HG03565 (cell line): ENCODE measurements around the gene SP1.
A peak's percentile ranks its signal among the peaks of the same experiment; 100 is the strongest.
"Not testable (repeated sequence)": the region's sequence is repeated elsewhere in the genome, so short reads cannot be mapped to it uniquely, and the experiment has no call there.

Experiments used
- ATAC-seq: cut with Tn5 transposase; IDR thresholded peaks from one replicate; pipeline ENCODE4 v1.9.1; 2021; ENCODE audit warnings: mild to moderate bottlenecking, moderate library complexity; ENCODE audit not compliant: unreplicated experiment

The SP1 gene

DNA sequence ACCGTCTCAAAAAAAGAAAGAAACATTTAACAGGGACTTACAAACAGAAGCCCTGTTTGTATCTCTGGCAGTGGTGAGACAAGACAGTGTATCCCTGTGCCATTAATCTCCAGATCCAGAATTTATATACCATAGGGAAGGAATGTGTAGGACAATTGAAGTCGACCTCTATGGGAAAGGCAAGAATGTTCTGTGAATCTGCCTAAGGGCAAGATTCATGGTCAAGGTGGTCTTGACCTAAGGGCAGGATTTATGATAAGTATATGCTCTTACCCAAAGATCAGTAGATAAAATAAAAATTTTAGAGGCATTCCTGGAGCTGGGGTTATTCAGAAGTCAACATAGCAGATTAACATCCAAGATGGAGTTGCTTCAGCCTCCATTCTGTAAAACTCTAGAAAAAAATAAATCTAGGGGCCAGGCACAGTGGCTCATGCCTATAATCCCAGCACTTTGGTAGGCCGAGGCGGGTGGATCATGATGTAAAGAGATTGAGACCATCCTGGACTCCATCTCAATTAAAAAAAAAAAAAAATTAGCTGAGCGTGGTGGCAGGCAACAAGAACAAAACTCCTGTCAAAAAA, 21.0 kb upstream of the SP1 start:
- no peak for ATAC-seq

- ATAC-seq, result not testable (repeated sequence)
Observed at GRCh38 chr12:53361638-53362037, 18.3 kb upstream of the SP1 start.

DNA sequence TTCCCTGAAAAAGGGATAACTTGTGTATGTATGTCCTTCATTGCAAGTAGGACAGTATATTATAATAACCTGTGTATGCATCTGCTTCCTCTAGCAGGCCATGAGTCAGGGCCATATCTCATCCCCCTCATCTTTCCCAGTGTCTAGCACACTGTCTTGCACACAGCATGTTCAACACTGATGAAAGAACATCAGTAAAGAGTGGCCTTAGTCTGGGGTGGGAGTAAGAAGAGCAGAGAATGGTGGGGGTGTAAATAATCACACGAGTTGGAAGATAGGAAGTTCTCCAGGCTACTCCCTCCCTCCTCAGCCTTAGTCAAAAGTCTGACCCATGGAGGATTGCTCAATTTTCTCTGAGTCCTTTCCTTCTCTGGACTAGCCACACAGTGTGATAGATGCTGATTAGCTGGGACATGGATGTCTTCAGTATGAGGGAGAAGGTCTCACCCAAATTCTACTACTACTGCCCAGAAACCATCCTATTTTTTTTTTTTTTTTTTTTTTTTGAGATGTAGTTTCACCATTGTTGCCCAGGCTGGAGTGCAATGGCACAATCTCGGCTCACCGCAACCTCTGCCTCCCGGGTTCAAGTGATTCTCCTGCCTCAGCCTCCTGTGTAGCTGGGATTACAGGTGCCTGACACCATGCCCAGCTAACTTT, 14.6 kb upstream of the SP1 start:
- ATAC-seq, result no peak

- not testable (repeated sequence) for ATAC-seq
Observed at GRCh38 chr12:53373554-53374133, 6.3 kb upstream of the SP1 start.

- not testable (repeated sequence) for ATAC-seq
Observed at GRCh38 chr12:53374277-53374676, 5.7 kb upstream of the SP1 start.

DNA sequence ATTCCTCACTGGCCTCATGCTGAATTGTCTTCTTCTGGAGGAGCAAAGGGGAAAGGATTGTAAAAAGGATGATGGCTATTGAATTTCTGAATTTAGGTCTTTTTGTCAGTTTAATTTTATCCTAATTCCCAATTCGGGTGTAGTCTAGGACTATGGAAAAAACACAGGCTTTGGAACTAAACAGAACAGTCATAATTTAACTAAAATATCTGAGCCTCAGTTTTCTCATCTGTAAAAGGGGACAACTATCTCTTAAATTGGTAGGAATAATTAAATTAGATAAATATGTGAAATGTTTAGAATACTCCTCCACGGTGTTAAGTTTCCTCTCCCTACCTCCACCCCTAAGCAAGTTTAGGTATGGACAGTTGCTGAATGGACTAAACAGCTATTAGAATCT, 3.2 kb upstream of the SP1 start:
- no peak for ATAC-seq

GRCh38 chr12:53378222-53378621, 1.8 kb upstream of the SP1 start:
- no peak for ATAC-seq

GRCh38 chr12:53378724-53379388, 1.1 kb upstream of the SP1 start:
- no peak for ATAC-seq

DNA sequence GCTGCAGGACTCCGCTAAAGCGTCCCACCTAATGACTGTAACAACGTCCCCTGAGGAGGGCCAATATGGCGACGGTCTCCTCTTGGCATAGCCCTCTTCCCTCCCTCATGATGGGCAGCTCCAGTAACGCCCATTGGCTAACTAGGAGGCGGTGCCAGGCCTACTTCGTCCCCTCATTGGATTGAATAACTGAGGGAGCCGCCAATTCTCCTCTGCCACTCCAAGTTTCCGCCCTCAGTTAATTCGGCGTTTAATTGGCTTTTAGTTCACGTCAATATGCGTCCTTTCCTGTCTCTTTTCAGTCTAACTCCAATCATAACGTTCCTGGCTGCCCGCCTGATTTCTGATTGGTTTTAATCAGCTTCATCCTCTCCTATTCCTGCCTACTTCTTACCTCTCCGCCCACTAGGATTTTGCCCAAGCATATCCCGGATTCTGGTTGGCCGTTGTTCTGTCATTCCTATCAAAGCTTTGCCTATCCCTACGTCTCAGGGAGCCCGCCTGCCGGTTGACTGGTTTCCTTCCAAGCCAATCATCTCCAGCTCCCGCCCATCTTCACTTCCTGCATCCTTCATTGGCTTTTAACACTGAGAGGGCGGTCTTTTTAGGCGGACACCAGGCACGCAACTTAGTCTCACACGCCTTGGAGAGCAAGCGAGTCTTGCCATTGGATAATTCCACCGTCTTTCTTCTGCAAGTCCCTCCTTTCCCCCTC, 430 bp upstream of the SP1 start:
- ATAC-seq, result peak; percentile 61

- ATAC-seq, result no peak
Observed at GRCh38 chr12:53380794-53381730, 1.1 kb downstream of the SP1 start.

DNA sequence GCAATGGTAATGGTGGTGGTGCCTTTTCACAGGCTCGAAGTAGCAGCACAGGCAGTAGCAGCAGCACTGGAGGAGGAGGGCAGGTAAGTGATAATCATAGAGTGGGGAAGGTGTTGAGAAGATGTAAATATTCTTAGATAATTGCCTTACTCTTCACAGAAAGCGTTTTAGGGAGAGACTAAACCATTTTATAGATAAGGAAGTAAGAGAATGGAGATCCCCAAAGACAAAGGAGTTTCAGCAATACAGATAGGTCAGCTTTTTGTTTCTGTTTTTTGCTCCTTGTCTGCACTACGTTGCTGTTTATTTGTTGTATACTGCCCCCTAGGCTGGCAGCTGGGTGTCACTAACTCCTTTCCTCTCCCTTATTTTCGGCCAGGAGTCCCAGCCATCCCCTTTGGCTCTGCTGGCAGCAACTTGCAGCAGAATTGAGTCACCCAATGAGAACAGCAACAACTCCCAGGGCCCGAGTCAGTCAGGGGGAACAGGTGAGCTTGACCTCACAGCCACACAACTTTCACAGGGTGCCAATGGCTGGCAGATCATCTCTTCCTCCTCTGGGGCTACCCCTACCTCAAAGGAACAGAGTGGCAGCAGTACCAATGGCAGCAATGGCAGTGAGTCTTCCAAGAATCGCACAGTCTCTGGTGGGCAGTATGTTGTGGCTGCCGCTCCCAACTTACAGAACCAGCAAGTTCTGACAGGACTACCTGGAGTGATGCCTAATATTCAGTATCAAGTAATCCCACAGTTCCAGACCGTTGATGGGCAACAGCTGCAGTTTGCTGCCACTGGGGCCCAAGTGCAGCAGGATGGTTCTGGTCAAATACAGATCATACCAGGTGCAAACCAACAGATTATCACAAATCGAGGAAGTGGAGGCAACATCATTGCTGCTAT, 2.0 kb downstream of the SP1 start:
- ATAC-seq, result no peak

- no peak for ATAC-seq
Observed at GRCh38 chr12:53383258-53383657, 3.3 kb downstream of the SP1 start.

- not testable (repeated sequence) for ATAC-seq
Observed at GRCh38 chr12:53386381-53386780, 6.4 kb downstream of the SP1 start.

DNA sequence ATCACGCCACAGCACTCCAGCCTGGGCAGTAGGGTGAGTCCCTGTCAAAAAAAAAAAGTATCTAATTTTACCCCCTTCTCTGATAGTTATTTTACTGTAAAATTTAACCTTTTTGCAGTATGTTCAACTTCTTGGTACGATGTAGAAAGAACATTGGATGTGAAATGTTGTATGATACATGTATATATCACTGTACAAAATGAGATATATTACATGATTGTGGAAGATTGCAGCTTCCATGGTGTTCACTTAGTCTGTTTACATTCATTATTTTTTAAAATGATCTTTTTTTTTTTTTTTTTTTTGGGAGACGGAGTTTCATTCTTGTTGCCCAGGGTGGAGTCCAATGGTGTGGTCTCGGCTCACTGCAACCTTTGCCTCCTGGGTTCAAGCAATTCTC, 9.0 kb downstream of the SP1 start:
- no peak for ATAC-seq

- no peak for ATAC-seq
Observed at GRCh38 chr12:53389702-53390101, 9.7 kb downstream of the SP1 start.

DNA sequence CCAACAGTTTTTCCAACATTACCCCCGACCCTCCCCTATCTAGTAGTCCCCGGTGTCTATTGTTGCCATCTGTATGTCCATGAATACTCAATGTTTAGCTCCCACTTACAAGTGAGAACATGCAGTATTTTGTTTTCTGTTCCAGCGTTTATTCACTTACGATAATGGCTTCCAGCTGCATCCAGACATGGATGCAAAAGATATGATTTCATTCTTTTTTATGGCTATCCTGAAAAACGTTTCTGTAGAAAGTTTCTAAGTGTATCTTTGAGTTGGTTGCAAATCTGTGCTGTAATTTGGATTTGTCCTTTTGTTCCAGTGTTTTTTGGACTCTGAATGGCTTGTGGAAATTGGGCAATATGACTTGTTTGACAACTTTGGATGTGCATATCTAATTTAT, 11.7 kb downstream of the SP1 start:
- no peak for ATAC-seq

DNA sequence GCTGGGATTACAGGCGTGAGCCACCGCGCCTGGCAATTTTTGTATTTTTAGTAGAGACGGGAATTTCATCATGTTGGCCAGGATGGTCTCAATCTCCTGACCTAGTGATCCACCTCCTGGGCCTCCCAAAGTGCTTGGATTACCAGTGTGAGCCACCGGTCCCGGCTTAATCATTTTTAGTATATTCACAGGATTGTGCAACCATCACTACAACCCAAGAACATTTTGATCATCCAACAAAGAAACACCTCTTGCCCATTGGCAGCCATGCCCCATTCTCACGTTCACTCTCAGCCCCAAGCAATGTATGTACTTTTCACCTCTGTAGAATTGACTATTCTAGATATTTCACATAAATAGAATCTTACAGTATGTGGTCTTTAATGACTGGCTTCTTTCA, 19.9 kb downstream of the SP1 start:
- ATAC-seq, result no peak

- ATAC-seq, result not testable (repeated sequence)
Observed at GRCh38 chr12:53402351-53402750, 22.4 kb downstream of the SP1 start.

- ATAC-seq, result no peak
Observed at GRCh38 chr12:53402871-53403270, 22.9 kb downstream of the SP1 start.
